Lower leg skin (tissue), 3 donors: ENCODE data around the gene DCAKD.

Experiments
- POLR2A ChIP-seq, 2 donors: fragments of 450-650 bp; IDR thresholded peaks; one replicate each; pipeline ENCODE4 v1.6.1; 2016 to 2017; ENCODE audit warnings: antibody characterized with exemption in 2 of 2, mild to moderate bottlenecking in 1 of 2, moderate library complexity in 1 of 2
- TF ChIP-seq, protein P1 (sequence below), 3 donors: fragments of 450-650 bp; IDR thresholded peaks; one replicate each; pipeline ENCODE4 v1.5.1; 2016; ENCODE audit warnings: antibody characterized with exemption in 3 of 3, mild to moderate bottlenecking in 3 of 3, moderate library complexity in 2 of 3

DNA sequence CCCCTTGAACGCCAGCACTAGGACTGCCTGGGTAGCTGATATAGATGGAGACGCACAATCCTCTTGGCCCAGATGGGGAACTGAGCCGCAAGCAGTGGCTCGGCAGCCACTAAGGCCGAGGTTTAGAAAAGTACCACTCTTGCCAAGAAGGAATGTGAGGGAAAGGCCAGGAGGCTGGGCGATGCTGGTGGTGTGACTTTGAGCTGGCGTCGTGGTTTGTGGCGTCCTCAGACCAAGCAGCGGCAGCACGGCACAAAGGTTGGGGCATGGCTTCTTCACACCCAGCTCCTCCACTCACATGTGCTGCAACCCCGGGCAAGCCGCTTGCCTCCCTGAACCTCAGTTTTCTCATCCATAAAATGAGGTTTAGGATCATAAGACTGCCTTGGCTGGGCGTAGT, 15.6 kb downstream of the DCAKD start:
- TF ChIP-seq, protein P1, sequence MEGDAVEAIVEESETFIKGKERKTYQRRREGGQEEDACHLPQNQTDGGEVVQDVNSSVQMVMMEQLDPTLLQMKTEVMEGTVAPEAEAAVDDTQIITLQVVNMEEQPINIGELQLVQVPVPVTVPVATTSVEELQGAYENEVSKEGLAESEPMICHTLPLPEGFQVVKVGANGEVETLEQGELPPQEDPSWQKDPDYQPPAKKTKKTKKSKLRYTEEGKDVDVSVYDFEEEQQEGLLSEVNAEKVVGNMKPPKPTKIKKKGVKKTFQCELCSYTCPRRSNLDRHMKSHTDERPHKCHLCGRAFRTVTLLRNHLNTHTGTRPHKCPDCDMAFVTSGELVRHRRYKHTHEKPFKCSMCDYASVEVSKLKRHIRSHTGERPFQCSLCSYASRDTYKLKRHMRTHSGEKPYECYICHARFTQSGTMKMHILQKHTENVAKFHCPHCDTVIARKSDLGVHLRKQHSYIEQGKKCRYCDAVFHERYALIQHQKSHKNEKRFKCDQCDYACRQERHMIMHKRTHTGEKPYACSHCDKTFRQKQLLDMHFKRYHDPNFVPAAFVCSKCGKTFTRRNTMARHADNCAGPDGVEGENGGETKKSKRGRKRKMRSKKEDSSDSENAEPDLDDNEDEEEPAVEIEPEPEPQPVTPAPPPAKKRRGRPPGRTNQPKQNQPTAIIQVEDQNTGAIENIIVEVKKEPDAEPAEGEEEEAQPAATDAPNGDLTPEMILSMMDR (IDR thresholded peaks at IDR 0.05) = no peak
- no peak for TF ChIP-seq POLR2A (IDR thresholded peaks at IDR 0.05)
